HG03139 (cell line): Measurements from ENCODE around the gene KICS2.

Experiments
- ATAC-seq: cut with Tn5 transposase; IDR thresholded peaks from one replicate; pipeline ENCODE4 v1.9.1; 2021; ENCODE audit not compliant: unreplicated experiment

Gene KICS2

DNA sequence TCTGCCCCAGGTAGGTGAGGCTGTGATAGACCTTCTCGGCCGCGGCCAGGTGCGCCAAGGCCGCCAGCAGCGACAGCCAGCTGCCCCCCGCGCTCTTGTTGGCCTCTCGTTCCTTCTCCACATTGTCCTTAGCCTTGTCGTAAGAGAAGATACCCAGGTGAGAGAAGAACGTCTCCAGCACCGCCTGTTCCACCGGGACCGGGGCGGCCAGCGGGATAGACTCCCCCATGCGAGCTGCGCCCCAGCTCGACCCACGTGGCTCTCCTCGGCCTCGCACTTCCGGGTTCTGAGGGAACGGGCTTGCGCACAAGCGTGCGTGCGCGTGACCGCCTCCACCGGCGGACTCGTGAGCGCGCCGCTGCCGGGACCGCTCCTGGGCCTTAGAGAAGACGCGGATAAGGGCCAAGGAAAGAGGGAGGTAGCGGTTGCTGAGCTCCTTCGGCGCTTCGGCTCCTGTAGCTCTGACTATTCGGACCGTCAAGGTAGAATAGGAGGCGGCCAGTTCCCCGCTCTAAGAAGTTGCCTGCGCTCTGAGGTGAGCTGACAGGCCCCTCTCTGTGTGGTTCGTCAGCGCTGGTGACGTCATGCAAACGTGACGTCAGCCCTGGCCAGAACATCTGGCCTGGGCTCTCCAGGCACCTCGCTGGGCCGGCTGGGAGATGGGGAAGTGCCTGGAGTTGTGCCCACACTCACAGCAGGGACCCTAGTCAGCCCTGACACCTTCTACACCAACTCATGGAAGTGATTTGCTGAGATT lies at the start of gene KICS2:
TSS of gene KICS2 (minus strand) at position 288 of the 757 bp plus-strand sequence. CDS start at position 229, 59 bp downstream.
- ATAC-seq, result peak; percentile 91

DNA sequence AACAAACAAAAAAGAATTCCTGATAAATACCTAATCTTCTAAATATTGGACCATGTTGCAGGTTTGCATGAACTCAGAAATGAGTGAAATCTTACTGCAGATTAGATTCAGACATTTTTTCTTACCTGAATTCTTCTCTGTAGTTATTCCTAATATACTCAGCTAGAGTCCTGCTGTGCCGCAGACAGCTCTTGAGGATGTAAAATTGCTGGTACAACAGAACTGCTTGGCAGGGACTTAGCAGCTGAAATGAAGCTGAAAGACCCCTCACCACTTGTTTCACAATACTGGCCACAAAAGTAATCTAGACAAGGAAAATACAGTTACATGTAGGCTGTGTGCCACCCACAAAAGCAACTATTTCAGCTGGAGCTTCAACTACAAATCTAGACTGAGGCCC lies 48.3 kb upstream of the KICS2 start:
- ATAC-seq, result no peak

DNA sequence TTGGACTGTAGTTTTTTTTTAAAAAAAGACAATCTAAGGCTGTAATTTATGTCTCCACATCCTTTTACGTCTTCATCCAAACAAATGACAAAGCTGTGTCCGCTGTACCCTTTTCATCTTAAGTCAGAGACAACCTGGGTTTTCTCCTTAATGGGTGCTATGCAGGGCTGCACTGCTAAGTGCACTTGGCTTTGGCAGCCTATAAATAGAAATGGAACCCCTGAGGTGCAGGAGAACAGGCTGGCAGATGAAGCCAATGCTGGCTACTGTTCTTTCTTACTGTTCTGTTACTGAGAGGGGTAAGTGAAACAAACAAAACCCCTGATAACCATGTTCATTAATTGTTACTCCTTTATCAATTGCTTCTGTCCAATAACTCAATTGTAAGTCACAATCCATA lies 47.1 kb upstream of the KICS2 start:
- ATAC-seq, result no peak

DNA sequence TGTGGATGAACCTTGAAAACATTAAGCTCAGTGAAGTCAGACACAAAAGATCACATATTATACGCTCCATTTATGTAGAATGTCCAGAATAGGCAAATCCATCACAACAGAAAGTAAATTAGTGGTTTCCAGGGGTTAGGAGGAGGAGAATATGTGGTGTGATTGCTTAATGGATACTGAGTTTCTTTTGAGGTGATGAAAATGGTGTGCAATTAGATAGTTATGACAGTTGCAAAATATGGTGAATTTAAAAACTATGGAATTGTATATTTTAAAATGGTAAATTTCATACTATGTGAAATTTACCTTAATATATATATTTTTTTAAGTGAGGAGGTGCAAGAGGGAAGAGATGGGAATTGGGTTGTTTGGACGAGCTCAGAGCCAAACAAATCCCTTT lies 46.3 kb upstream of the KICS2 start:
- ATAC-seq, result no peak

DNA sequence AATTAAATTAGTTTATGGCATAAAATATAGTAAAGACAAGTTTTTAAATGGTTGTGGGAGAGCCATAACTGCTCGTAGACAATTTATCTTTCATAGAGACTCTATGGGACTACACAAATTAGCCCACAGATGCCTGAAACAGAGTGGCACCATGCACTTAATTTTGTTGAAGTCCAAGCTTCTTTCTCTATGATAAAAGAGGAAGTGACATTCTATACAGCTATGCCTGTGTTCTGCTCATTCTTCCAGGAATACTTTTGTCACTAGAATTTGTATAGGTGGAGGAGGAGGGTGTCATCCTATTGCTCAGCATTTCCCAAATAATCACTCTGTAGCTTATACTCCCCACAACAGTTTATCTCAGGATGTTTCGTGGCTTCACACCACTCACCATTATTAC lies 43.7 kb upstream of the KICS2 start:
- ATAC-seq, result no peak

DNA sequence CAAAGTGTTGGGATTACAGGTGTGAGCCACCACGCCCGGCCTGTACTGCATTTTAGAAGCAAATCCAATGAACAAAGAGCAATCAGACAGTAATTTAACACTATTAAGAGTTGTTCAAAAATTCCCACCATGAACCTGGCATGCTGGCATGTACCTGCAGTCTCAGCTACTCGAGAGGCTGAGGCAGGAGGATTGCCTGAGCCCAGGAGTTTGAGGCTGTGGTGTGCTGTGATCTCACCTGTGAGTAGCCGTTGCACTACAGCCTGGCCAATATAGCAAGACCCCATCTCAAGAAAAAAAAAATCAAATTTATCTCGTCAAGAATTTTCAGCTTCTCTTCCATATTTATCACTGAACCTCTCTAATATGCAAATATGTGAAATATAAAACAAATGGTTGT lies 39.7 kb upstream of the KICS2 start:
- ATAC-seq, result no peak

DNA sequence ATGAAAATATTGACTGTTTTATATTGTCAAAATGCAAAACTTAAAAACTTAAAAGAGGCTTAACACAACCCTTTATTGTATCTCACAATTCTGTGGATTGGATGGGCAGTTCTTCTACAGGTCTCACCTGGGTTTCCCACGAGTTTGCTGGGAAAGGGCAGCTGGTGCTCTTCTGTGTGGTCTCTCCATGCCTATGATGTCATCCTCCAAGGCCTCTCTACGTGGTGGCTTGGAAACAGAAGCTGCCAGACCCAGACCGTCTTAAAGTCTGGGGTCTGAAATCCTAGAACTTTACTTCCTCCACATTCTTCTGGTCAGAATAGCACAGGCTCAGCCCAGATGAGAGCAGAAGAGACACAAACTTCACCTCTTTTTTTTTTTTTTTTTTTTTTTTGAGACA lies 36.5 kb upstream of the KICS2 start:
- ATAC-seq, result no peak

DNA sequence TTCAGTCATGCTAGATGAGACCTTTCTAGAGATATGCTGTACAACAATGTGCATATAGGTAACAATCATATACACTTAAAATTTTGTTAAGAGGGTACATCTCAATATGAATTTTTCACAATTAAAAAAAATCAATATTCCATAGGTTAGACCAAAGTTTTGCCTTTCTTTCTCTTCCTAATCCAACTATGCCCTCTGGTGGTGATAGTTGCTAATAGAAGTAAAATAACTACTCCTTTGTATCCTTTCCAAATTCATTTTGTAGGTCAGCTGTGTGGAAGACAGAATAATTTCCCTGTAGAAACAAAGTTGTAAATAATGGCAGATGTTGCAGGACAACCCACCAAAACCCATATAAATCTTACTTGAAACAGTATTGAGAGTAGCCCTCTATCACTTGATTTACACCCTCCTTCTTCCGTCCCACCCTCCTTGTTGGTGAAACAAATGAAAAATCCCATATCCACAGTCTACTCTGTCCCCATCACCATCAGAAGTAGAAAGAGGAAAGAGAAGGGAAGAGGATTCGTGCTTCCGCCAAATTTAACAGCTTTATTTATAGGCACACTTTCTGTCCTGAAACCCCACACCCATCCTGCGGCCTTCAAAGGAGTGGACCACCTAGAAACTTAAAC lies 34.2 kb upstream of the KICS2 start:
- ATAC-seq, result no peak

DNA sequence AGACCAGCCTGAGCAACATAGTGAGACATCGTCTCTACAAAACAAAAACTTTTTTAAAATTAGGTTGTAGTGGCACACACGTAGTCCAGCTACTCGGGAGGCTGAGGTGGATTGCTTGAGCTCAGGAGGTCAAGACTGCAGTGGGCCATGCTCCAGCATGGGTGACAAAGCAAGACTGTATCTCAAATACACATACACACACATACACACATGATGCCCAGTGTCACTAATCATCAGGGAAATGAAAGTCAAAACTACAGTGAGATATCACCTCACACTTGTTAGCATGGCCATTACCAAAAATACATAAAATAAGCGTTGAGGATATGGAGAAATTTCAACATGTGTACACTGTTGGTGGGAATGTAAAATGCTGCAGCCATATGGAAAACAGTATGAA lies 33.2 kb upstream of the KICS2 start:
- ATAC-seq, result no peak

DNA sequence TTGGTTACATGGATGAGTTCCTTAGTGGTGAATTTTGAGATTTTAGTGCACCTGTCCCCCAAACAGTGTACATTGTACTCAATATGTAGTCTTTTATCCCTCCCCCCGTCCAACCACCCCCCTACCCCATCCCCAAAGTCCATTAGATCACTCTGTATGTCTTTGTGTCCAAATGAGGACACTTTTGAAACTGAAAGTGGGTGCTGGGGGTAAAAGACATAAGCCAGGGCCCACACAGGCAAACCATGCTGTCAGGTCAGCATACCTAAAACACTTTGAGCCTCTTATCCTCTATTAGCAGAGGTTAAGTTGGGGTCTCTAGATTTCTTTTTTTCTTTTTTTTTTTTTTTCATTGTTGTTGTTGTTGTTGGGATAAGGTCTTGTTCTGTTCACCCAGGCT lies 31.3 kb upstream of the KICS2 start:
- ATAC-seq, result no peak

DNA sequence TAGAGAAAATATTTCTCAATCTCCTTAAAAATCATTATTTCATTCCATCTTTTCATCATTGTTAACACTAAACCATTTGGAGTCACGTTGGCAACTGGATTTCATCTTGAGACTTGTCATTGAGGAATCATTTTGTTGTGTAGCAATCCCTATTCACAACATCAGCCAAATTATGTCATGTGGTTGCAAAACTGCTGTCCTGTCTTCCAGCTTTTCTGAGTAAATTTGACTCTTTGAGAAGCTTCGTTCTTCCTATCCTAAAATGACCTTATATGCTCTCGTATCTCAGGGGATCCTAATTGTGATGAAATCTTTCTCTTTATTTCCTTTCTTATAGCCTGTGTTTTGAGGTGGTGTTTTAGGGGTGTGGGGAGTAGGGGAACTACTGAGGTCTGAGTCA lies 30.6 kb upstream of the KICS2 start:
- ATAC-seq, result no peak

DNA sequence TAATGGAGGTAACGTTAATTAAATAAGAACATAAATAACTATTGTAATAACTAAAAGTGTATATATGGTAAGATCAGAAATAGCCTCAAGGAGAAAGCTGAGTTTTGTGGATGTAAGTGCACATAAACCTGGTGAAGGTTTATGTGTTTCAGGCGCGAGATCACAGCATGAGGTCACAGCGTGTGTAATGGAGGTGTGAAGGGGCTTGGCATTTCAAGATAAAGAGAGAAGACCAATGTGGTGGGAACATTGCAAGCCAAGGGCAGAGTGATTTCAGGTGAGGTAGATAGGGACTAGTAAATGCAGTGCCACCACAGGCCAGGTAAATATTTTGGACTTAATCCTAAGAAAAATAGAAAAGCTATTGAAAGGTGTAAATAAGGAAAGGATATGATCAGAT lies 21.7 kb upstream of the KICS2 start:
- no peak for ATAC-seq

DNA sequence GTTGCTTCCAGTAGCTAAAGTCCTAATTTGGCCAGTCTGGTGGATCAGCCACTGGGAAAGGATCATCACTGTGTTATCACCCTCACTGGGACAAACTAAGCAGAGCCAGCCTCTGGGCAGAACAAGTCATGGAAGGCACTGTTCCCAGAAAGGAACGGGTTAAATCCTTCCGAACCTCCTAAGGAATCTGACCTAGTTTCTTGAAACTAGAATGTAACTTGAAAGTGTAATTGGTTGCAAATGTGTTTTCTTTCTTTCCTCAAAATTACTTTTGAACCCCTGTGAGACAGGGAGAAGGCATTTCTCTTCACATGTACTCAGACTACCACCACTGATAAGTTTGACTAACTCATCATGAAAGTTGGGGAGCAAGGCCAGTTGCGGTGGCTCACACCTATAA lies 18.7 kb upstream of the KICS2 start:
- ATAC-seq, result no peak

DNA sequence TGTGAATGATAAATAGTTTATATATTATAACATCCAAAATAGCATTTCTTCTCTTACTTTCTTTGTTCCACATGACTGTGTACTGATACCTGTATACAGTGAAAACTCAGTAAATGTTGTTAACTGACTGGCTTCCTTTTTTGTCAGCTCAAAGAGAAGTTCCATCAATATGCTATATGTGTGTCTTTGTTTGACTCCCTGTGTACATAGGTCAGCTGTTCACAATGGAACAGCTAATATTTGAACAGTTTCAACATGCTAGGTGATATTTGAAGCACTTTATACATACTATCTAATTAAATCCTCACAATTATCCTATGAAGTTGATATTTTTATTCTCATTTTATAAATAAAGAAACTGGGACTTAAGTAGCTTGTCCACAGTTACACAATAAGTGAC lies 15.3 kb upstream of the KICS2 start:
- ATAC-seq, result no peak

DNA sequence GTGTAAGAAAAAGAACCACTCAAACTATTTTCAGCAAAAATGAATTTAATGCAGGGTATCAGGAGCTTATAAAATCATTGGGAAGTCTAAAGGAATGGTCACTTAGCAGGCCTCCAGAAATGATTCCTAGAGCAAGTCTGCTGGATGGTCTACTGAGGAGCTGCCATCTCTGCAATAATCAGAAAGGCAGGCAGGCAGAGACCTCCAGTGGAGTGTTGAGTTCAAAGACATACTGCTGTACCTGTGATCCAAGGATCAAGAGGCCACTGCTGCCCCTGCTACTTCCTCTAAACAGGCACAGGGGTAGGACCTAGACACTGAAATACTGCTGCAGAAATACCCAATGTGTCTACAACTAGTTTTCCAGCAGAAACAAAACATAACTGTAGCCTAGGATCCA lies 14.5 kb upstream of the KICS2 start:
- ATAC-seq, result no peak

DNA sequence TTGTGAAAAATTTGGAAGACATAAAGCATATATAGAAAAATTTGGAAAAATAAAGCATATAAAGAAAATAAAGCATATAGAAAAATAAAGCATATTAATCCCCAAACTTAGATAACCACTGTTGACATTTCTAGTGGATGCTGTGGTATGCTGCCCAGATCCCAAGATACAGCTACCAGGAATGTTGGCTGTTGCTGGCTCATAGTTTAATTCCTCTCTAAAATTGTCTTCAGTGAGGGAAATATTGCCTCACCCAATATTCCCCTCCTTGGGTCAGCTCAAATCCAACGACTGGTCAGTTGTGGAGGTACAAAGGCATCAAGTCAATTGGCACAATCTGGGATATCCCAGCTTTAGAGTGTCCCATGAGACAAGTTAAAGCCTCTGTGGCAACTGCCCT lies 10.1 kb upstream of the KICS2 start:
- ATAC-seq, result no peak

DNA sequence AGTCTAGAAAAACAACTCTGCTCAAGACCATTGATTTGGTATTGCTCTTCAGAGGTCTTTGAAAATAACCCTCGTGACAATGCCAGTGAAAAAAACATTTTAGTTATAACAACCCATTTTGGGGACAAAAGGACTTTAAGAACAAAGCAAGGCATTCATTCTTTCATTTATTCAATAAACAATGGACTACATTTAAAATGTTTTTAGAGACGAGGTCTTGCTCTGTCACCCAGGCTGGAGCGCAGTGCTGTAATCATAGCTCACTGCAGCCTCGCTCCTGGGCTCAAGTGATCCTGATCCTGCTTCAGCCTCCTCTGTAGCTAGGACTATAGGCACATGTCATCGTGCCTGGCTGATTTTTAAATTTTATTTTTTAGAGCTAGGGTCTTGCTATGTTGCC lies 7.7 kb upstream of the KICS2 start:
- ATAC-seq, result no peak

DNA sequence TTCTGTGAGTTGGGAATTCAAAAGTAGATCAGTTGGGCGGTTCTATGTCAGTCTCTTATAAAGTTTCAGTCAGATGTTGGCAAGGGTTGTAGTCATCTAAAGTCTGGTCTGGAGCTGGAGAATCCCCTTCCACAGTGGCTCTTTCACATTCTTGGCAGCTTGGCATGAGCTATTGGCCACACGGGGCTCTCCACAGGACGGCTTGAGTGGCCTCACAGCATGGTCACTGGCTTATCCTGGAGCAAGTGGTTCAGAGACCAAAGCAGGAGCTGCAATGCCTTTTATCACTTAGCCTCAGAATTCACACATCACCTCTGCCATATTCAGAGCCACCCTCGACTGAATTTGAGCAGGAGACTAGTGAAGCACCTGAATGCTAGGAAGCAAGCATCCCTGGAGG lies 7.1 kb upstream of the KICS2 start:
- ATAC-seq, result no peak

DNA sequence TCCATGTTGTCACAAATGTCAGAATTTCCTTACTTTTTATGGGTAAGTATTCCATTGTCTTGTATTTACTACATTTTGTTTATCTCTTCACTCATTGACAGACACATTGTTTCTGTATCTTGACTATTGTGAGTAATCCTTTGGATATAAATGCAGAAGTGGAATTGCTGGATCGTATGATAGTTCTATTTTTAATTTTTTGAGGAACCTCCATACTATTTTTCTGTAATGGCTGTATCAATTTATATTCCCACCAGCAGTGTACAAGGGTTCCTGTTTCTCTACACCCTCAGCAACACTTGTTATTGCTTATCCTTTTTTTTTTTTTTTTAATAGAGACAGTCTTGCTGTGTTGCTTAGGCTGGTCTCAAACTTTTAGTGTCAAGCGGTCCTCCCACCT lies 3.5 kb upstream of the KICS2 start:
- ATAC-seq, result no peak

DNA sequence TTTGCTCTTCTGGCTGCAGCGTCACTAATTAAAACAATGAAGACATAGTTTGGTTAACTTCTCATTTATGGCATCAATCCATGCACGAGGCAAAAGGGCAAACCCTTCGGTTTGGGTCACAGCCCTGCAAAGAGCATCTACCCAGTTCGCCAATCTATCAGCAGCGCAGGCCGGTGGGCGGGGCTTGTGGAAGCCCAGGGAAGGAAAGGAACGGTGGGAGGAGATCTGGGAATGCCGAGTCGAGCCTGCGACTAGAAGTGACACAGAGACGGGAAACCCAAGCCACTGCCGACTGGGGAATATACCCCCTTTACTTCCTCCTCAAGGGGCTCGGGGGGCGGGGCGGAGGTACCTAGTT lies 466 bp downstream of the KICS2 start:
- ATAC-seq, result peak; percentile 22

DNA sequence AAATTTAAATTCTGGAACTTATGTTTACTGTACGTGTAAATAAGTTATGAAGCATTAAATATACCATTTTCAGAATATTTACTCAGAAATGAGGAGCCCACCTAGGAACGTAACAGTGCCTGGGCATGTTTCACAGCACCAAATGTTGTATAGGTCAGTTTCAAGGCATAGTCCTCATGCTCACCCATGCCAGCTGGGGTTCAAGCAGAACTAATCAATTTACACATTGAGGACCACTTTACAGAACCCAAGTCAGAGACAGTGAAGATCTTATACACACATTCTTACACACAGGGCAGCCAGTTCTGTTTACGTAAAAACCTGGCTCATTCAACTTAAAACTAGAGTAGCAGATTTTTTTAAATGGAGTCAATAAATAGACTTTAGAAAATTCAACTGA lies 2.0 kb downstream of the KICS2 start:
- no peak for ATAC-seq

DNA sequence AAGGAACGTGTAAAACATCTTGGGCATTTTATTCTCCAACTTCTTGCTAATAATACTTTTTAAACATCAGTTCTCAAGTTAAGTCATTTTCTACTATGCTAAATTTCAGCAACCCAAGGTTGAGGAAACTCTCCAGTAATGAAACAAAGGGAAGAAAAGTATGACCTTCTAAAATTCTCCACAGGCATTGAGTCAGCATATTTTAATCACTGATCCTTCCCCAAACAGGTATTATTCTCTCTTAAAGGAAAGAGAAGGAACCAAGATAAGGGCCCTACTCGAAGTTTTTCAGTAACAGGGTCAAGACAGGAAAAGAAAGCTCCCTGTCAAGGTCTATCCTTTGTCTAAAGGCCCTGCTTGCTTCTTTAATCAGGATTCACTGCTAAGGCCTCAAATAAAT lies 3.0 kb downstream of the KICS2 start:
- no peak for ATAC-seq

DNA sequence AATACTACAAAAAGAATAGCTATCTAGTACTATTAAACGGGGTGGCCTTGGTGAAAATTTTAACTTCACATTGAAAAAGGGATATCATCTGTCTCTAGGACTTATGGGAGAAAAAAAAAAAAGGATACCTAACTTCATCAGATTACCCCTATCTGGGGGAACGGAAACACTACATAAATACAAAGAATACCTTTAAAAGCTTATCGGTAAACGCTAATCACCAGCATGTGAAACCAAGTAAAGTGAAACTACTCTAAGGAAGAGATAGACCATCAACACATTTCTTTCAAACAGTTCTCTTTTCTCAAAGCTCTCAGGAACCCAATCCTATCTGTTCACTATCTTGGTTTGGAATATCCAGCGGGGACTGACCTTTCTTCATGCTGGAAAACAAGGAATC lies 3.5 kb downstream of the KICS2 start:
- no peak for ATAC-seq
